HG03565 (cell line): ENCODE data around the gene SHISA5.
"Not testable (repeated sequence)": the region's sequence is repeated elsewhere in the genome, so short reads cannot be mapped to it uniquely, and the experiment has no call there.

ENCODE experiments used
- ATAC-seq: cut with Tn5 transposase; IDR thresholded peaks from one replicate; pipeline ENCODE4 v1.9.1; 2021; ENCODE audit warnings: mild to moderate bottlenecking, moderate library complexity; ENCODE audit not compliant: unreplicated experiment

The SHISA5 gene

GRCh38 chr3:48478626-48479555 is 25.1 kb downstream of the SHISA5 start:
- no peak for ATAC-seq

DNA sequence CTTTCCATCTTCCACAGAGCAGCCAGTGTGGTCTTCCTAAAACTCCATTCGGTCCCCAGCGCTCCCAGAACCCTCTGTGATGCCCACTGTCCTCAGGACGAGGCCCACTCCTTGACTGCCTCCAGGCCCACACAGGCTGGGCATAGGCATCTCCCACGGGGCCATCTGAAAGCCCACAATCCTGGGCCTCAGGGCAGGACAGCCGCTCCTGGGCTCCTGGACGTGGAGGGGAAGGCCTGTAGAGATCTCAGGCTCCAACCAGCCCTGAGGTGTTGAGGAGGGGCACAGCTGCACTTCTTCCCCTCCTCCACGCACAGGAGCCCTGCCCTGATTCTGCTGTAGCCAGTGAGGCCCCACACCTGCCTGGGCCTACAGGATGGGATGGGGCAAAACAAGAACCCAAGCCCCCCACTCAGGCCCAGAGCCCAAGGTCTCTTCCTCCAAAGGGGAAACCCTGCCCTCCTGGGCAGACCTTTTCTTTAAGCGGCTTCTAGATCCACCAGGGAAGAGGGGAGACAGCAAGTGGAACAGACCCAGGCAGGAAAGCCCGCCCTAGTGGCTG is 25.9 kb downstream of the SHISA5 start:
- ATAC-seq, result no peak

DNA sequence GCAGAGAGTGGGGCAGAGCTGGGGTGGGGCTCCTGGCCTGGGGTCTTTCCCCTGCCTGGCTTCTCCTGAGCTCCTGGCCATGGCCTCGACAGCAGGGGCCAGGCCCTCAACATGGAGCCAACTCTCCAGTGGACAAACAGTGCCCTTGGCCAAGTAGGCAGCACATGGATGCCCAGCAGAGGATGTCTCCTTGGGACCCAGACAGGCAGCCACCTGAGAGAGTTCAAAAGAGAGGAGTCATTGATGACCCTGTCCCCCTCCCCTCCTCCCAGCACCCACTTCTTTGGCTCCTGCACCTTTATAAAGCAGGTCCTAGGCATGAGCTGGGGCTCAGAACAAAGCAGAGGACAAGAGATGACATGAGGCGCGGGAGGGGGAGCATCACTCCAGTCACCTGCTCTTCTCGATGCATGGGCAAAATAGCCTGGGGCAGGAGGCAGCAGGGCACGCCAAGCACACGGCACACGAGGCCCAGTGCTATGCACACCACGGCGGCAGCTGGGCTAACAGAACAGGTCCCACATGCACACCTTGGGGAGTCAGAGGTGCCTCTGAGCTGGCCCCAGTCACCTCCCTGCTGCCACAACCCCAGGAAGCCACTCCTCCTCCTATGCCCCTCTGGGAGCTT is 27.4 kb downstream of the SHISA5 start:
- no peak for ATAC-seq

DNA sequence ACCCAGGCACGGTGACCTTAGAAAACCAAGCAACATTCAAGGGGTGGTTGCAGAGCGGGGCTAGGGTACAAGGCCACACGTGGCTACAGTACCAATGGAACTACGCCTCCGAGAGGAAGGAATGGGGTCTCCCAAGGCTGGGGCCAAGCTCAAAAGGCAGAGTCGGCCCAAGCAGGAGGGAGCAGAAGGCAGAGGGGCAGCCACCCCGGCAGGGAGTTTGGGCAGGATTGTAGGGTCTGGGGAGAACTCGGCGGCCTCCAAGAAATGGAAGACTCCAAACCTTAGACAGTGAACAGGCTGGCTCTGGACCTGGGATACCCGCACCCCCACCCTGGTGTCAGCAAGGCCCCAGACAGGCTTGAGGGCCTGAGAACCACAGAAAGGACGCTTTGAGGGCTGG is 28.8 kb downstream of the SHISA5 start:
- no peak for ATAC-seq

GRCh38 chr3:48474619-48475018 is 29.4 kb downstream of the SHISA5 start:
- no peak for ATAC-seq

GRCh38 chr3:48474031-48474430 is 29.9 kb downstream of the SHISA5 start:
- not testable (repeated sequence) for ATAC-seq

- no peak for ATAC-seq
These were observed 30.4 kb downstream of the SHISA5 start for GRCh38 chr3:48473617-48473952.

GRCh38 chr3:48472923-48473616 is 30.9 kb downstream of the SHISA5 start:
- ATAC-seq, result peak; percentile 79

- no peak for ATAC-seq
These were observed 31.4 kb downstream of the SHISA5 start for GRCh38 chr3:48472673-48472922.

DNA sequence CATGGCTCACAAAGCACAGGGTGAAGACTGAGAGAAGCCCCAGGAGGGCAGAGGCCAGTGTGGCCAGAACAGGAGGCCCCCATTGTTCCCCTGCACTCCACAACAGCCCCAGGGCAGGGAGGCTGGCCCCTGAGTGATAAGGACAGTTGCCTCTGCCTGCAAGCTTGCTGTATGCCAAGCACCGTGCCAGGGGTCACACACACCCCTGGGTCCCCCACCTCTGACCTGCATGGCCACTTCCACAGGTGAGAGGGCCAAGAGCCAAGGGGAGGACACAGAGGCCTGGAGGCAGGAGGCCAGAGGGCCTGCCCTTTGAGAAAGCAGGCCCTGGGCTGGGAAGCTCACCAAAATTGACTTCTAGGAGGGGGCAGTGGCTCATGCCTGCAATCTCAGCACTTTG is 33.7 kb downstream of the SHISA5 start:
- no peak for ATAC-seq

DNA sequence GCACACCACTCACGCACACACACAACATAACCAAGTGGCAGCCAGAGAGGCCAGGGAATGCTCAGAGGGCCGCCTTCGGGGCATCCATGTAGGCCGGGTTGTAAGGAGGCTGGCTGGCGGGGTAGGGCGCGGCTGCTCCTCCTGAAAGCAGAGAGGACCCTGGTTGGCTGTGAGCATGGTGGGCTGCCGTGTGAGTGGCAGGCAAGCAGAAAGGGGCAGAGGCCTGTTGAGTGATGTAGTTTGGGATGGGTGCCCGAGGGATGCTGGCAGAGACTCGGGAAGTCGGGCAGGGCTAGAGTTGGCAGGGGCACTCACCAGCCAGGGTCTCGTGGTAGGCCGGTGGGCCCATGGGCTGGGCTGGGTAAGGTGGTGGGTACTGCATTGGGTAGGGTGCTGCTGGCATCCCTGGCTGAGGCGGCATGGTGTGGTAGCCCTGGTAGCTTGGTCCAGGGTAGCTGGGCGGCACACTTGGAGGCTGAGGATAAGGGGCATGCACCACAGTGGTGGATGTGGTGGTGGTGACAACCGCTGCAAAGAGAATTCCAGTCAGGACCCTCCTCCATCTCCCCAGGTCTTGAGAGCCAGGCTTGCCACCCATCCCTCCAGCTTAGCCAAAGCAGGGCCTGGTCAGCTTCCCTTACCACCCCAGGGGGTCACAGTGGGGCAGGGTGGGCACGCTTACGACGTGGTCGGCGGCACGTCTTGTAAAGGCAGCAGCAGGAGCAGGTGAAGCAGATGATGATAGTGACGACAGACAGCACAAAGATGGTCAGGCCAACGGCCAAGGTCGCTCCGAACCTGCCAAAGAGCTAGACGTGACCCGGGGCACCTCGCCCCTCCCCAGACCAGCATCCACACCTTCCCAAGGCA is 34.7 kb downstream of the SHISA5 start:
- no peak for ATAC-seq

DNA sequence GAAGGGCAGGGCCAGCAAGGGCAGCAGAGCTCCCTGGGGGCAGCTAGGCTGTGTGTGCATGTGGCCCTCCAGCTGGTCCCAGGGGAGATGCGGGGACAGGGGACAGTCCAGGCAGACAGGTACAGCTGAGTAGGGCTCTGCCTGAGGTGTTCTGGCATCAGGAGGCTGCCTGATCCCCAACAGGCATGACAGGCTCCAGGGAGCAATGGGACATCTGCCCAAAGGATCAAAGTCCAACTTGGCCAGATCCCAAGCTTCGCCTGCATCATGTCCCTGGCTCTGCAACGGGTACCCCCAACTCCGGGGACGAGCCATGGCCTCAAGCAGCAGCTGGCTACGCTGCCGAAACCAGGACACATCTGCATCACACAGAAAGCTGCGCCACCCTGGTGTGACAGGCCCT is 35.6 kb downstream of the SHISA5 start:
- no peak for ATAC-seq

- no peak for ATAC-seq
These were observed 36.3 kb downstream of the SHISA5 start for GRCh38 chr3:48467473-48468267.

DNA sequence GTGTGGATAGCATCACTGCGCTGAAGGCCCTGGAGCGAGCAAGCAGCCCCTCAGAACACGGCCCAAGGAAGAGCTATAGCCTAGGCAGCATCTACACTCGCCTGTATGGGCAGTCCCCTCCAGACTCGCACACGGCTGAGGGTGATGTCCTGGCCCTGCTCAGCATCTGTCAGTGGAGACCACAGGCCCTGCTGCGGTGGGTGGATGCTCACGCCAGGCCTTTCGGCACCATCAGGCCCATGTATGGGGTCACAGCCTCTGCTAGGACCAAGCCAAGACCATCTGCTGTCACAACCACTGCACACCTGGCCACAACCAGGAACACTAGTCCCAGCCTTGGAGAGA is 36.9 kb downstream of the SHISA5 start:
- no peak for ATAC-seq

GRCh38 chr3:48466386-48467109 is 37.4 kb downstream of the SHISA5 start:
- no peak for ATAC-seq

DNA sequence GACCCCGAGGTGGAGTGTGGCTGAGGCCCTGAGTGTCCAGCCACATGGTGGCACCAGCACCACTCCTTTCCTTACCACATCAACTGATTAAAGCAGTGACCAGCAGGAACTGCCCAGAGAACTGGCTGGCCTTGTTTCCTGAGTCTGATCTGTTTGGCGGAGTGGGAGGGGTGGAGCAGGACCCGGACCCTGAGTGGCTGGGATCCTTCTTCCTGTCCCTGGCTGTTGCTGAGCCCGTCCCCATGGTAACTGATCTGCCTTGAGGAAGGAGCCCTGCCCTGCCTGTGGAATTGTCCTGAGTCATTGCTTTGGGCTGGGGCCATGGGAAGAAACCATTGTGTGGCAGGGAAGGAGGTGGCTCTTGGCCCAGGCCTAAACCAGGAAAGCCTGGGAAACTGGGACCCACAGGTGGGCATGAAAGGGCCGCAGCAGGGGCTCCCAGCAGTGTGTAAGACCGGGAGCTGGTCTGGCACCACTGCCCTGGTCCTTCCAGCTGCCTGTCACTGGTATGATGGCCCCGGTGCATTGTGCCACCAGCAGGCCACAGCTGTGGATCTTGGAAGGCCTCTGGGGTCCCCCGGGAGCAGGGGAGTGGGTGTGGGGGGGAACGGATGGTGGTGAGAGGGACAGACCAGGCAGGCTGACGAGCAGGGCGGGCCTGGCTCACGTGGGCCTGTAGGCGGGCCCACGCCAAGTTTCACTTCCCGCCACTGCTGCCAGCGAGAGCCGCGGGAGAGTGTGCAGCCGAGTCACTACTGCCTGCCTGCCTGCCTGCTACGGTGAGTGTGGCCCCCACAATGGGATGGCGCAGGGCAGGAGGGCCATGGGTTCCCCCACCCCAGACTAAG is 38.2 kb downstream of the SHISA5 start:
- peak; percentile 46 for ATAC-seq

DNA sequence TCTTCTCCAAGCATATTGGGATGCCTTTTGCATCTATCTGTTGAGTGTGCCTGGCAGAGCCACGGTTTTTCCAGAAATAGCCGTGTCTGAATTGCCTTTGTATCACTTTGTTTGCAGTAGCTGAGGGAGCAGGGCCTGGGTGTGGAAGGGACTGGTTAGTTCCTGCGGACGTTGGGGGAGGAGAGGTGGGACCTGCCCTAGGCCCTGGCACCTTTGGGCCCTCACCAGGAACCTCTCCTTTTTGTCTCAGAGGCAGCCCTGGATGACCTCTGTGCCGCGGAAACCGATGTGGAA is 38.8 kb downstream of the SHISA5 start:
- ATAC-seq, result no peak

GRCh38 chr3:48464713-48465221 is 39.2 kb downstream of the SHISA5 start:
- ATAC-seq, result no peak

DNA sequence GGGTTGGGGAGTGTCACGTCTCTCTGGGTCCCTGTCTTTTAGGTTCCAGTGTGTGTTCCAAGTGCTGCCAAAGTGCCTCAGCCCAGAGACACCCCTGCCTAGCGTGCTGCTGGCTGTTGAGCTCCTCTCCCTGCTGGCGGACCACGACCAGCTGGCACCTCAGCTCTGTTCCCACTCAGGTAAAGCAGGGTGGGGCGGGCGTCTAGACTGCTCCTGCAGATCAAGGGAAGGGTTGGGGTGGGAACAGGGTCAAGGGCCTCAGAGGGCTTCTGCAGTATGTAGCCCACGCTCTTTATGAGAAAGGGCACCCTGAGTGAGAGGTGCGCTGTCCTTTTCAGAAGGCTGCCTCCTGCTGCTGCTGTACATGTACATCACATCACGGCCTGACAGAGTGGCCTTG is 40.3 kb downstream of the SHISA5 start:
- no peak for ATAC-seq
